Measurements from ENCODE around the gene HS3ST2. TPM values are rescaled to one million over a fixed set of nuclear protein-coding genes. Genes with fewer than 3 reads are reported as not detected.

Gene HS3ST2
- total RNA-seq, 4 donors from 2014 or later = 0.71 to 2.2 (median 1.5) TPM

DNA sequence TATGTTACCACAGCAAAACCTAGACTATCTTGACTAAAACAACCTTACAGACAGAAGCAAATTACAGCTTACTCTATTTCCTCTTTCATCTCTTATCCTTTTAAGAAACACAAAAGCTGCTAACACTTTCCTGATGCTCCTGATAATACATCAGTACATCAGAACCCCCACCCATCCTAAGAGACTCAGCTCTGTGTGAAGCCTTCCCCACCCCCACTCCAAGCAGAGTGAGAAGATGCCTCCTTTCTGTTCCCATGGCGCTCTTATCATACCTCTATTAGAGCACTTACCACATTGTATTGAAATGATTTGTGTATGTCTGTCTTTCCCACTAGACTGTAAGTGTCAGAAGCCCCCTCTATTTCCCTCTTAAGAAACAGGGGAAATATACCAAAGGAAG lies 42.4 kb upstream of the HS3ST2 start:
- no peak for DNase-seq (ENCODE audit: extremely low spot score)
- Histone ChIP-seq H3K36me3 (no peaks in the 10 kb centered on the region), H3K4me3 (no peak overlapping the region), H3K9me3 (peaks cover 0 to 7% (median 0%) of the 10 kb centered on the region in 4 donors), H3K27ac (replicated peaks in 1 of 4) (no peak overlapping the region), H3K27me3 (peaks cover 0 to 7% (median 0%) of the 10 kb centered on the region in 4 donors), H3K4me1 (no peaks in the 10 kb centered on the region)
- intact Hi-C loops (cut with DNase I) = no loop called here
- TF ChIP-seq, protein P1, sequence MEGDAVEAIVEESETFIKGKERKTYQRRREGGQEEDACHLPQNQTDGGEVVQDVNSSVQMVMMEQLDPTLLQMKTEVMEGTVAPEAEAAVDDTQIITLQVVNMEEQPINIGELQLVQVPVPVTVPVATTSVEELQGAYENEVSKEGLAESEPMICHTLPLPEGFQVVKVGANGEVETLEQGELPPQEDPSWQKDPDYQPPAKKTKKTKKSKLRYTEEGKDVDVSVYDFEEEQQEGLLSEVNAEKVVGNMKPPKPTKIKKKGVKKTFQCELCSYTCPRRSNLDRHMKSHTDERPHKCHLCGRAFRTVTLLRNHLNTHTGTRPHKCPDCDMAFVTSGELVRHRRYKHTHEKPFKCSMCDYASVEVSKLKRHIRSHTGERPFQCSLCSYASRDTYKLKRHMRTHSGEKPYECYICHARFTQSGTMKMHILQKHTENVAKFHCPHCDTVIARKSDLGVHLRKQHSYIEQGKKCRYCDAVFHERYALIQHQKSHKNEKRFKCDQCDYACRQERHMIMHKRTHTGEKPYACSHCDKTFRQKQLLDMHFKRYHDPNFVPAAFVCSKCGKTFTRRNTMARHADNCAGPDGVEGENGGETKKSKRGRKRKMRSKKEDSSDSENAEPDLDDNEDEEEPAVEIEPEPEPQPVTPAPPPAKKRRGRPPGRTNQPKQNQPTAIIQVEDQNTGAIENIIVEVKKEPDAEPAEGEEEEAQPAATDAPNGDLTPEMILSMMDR (IDR thresholded peaks at IDR 0.05) = no peak
- TF ChIP-seq POLR2A (IDR thresholded peaks at IDR 0.05; ENCODE audit: low read depth) = no peak
- TF ChIP-seq EP300 (IDR thresholded peaks at IDR 0.05) = no peak
- no peak for TF ChIP-seq POLR2AphosphoS5 (IDR thresholded peaks at IDR 0.05)
- 73% methylated on average over 1 of the region's 1 CpG for WGBS

DNA sequence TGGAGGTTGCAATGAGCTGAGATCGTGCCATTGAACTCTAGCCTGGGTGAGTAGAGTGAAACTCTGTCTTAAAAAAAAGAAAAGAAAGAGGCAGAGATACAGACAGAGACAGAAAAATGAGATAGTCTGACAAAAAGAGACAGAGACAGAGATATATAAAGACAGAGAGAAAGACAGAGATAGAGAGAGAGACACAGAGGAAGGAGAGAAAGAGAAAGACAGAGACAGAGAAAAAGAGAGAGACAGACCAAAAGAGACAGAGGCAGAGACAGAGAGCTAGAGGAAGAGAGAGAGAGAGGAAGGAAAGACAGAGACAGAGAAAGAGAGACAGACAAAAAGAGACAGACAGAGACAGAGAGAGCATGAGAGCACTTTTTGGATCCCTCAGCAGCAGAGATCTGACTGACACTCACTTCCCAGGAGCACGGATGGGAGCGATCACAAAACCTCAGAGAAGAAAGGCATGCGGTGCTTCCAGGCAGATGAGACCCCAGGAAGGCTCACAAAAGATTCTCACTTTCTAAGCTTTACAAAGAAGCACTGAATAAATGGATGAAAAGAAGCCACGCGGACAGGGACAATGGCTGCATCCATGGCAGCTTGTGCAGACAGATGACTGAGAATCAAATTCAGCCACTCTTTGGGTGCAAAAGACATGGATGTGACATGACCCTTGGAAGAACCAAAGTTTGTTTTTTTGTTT lies 38.6 kb upstream of the HS3ST2 start:
- peaks cover 0 to 7% (median 0%) of the 10 kb centered on the region in 4 donors for H3K9me3 ChIP-seq
- no peaks in the 10 kb centered on the region for H3K36me3 ChIP-seq
- no peaks in the 10 kb centered on the region for H3K4me1 ChIP-seq
- WGBS = 45% methylated on average over 6 of the region's 6 CpGs
- no peak overlapping the region for H3K4me3 ChIP-seq
- H3K27me3 ChIP-seq = peaks cover 0 to 7% (median 0%) of the 10 kb centered on the region in 4 donors
- TF ChIP-seq POLR2AphosphoS5 (IDR thresholded peaks at IDR 0.05) (no peak), POLR2A (IDR thresholded peaks at IDR 0.05; ENCODE audit: low read depth) (no peak)
- TF ChIP-seq, protein P1 (IDR thresholded peaks at IDR 0.05) = no peak
- DNase-seq (ENCODE audit: extremely low spot score) = no peak
- intact Hi-C loops (cut with DNase I) = no loop called here
- no peak overlapping the region for H3K27ac ChIP-seq (replicated peaks in 1 of 4)

DNA sequence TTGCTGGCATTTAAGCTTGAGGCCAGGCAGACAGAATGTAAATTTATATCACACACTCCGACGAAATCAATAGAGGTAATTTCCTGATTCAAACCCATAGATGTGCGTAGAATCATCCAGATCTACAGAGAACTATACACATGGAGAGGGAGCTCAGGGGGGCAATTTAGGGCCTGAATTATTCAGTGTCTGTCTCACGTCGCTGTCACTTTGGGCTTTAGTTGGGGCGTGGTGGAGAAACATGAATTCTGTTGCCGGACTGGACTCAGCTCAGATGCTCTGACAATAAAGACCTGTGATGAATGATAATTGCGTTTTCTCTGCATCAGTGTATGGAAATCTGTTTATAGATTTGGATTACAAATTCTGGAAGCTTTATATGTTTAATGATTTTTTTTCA lies 32.5 kb upstream of the HS3ST2 start:
- Histone ChIP-seq H3K4me1 (no peaks in the 10 kb centered on the region), H3K27me3 (no peaks in the 10 kb centered on the region), H3K36me3 (no peaks in the 10 kb centered on the region), H3K4me3 (no peak overlapping the region), H3K9me3 (no peaks in the 10 kb centered on the region), H3K27ac (replicated peaks in 1 of 4) (no peak overlapping the region)
- DNase-seq (ENCODE audit: extremely low spot score) = no peak
- 74% methylated on average over 8 of the region's 8 CpGs for WGBS
- TF ChIP-seq EP300 (IDR thresholded peaks at IDR 0.05) (no peak), POLR2A (IDR thresholded peaks at IDR 0.05; ENCODE audit: low read depth) (no peak), POLR2AphosphoS5 (IDR thresholded peaks at IDR 0.05) (no peak)
- TF ChIP-seq, protein P1 (IDR thresholded peaks at IDR 0.05) = no peak
- intact Hi-C loops (cut with DNase I) = no loop called here

DNA sequence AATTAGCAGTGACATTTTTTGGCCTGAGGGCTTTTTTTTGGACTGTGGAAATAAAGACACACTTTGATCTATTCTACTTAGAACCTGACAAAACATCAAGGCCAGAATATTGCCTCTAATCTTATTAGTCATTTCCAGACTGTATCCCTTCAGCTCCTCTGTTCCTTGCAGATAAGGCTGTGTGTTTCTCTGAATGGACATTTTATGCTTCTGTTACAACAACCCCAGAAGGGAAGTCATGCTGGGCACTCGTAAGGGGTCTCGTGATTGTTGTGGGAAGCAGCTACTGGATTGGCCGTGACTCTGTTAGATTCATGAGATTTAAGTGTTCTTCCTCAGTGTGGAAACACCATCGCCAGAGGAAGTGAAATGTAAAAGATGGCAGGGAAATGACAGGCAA lies 31.6 kb upstream of the HS3ST2 start:
- WGBS = 36% methylated on average over 4 of the region's 4 CpGs
- H3K9me3 ChIP-seq = no peaks in the 10 kb centered on the region
- H3K36me3 ChIP-seq = no peaks in the 10 kb centered on the region
- H3K4me3 ChIP-seq = no peak overlapping the region
- no peak overlapping the region for H3K27ac ChIP-seq (replicated peaks in 1 of 4)
- no peak for DNase-seq (ENCODE audit: extremely low spot score)
- H3K27me3 ChIP-seq = no peaks in the 10 kb centered on the region
- TF ChIP-seq, protein P1 (IDR thresholded peaks at IDR 0.05) = no peak
- no peak for TF ChIP-seq EP300 (IDR thresholded peaks at IDR 0.05)
- intact Hi-C loops (cut with DNase I) = no loop called here
- no peaks in the 10 kb centered on the region for H3K4me1 ChIP-seq

DNA sequence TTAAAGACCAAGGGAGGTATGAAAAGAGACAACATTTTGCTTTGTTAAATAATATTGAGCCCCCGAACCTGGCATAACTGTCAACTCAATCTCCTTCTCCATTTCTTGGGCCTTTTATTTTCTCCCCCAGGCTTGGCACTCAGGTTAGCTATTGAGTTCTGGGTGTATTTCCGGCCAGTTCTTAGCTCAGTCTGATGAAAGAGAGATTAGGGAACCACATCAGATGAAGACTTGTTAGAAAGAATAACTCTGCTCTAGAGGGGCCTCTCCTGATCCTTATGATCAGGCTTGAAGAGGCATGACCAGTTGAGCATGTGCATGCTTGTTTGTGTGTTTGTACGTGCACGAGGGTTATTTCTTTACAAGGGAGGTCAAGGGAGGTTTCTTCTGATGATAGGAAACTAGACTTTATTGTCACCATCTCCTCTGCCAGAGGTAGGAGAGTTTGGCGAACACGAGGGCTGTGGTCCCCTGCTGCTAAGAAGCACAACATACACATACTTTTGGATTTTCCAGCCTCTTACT lies 29.2 kb upstream of the HS3ST2 start:
- DNase-seq (ENCODE audit: extremely low spot score) = no peak
- Histone ChIP-seq H3K4me1 (no peaks in the 10 kb centered on the region), H3K27me3 (no peaks in the 10 kb centered on the region), H3K36me3 (no peaks in the 10 kb centered on the region), H3K9me3 (no peaks in the 10 kb centered on the region), H3K4me3 (no peak overlapping the region), H3K27ac (replicated peaks in 1 of 4) (no peak overlapping the region)
- 84% methylated on average over 6 of the region's 6 CpGs for WGBS
- no peak for TF ChIP-seq POLR2AphosphoS5 (IDR thresholded peaks at IDR 0.05)
- no peak for TF ChIP-seq EP300 (IDR thresholded peaks at IDR 0.05)
- no peak for TF ChIP-seq POLR2A (IDR thresholded peaks at IDR 0.05; ENCODE audit: low read depth)
- TF ChIP-seq, protein P1 (IDR thresholded peaks at IDR 0.05) = no peak
- intact Hi-C loops (cut with DNase I) = no loop called here

Data from esophagus muscularis mucosa (tissue), 4 donors.